Central memory CD8-positive, alpha-beta T cell (primary cell): Measurements from ENCODE around the gene MATN1.

Experiments
- ATAC-seq: fragments of 150-1000 bp; cut with Tn5 transposase; replicated peaks from 2 replicates; pipeline ENCODE4 v1.10.0; 2022; ENCODE audit warnings: mild to moderate bottlenecking, moderate FRiP score, moderate number of reproducible peaks; ENCODE audit not compliant: poor library complexity, severe bottlenecking; ENCODE audit errors: extremely low read depth
- DNase-seq, 2 donors: peaks; one replicate each; pipeline ENCODE4 v3.0.0; 2021; ENCODE audit warnings: low spot score in 2 of 2
- H3K27ac Mint-ChIP-seq: one replicate; pipeline ENCODE4 v1.8.0; 2022; ENCODE audit warnings: low read depth, mild to moderate bottlenecking, moderate library complexity, mixed read lengths
- H3K27me3 Mint-ChIP-seq: one replicate; pipeline ENCODE4 v1.8.0; 2022; ENCODE audit warnings: mixed read lengths
- H3K36me3 Mint-ChIP-seq: one replicate; pipeline ENCODE4 v1.8.0; 2022; ENCODE audit warnings: mild to moderate bottlenecking, moderate library complexity, mixed read lengths; ENCODE audit not compliant: insufficient read depth
- H3K4me1 Mint-ChIP-seq: one replicate; pipeline ENCODE4 v1.8.0; 2022; ENCODE audit warnings: mixed read lengths
- H3K4me3 Mint-ChIP-seq: one replicate; pipeline ENCODE4 v1.8.0; 2022; ENCODE audit warnings: mild to moderate bottlenecking, moderate library complexity, mixed read lengths
- H3K9me3 Mint-ChIP-seq: one replicate; pipeline ENCODE4 v1.8.0; 2022; ENCODE audit warnings: mixed read lengths

Gene MATN1

DNA sequence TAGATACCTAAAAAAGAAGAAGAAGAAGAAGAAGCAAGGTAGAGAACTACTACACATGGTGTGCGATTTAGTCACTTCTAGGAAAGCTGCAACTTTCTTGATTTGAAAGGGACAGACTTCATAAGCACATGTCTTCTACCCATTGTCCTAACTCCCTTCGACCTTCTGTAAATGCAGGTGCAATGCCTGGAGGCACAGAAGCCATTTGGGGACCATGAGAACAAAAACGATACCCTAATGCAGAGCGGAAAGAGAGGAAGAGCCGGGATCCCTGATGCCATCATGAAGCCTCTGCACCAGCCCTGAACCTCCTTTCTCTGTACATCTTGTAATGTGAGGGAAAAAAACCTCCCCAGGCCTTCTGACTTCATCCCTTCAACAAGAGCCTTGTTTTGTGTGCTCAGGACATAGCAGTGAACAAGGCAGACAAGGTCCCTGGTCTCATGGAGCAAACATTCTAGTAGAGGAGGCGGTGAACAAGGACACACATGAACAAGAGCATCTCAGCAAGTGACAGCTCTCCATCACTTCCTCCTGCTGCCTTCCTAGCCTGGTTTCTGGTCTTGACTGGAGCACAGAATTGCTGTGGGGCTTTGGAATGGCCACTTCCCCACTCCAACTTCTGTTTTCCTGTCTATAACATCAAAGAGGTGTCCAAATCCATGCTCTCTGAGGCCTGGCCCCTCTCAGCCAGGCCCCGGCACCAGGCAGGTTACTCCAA lies 39.7 kb upstream of the MATN1 start:
- ATAC-seq = no peak
- Mint-ChIP-seq H3K9me3 (no peaks in the 10 kb centered on the region), H3K27me3 (no peaks in the 10 kb centered on the region), H3K27ac (peak overlapping the region; percentile 67), H3K36me3 (peaks cover 14% of the 10 kb centered on the region), H3K4me3 (peak overlapping the region; percentile 43), H3K4me1 (peaks cover 44% of the 10 kb centered on the region)
- no peak for DNase-seq

GRCh38 chr1:30762152-30762929 lies 39.0 kb upstream of the MATN1 start:
- H3K27ac Mint-ChIP-seq = peak overlapping the region; percentile 67
- H3K9me3 Mint-ChIP-seq = no peaks in the 10 kb centered on the region
- H3K4me1 Mint-ChIP-seq = peaks cover 49% of the 10 kb centered on the region
- peak overlapping the region; percentile 43 for H3K4me3 Mint-ChIP-seq
- H3K27me3 Mint-ChIP-seq = no peaks in the 10 kb centered on the region
- ATAC-seq (no peak), DNase-seq (no peak)
- peaks cover 17% of the 10 kb centered on the region for H3K36me3 Mint-ChIP-seq

GRCh38 chr1:30761381-30762151 lies 38.2 kb upstream of the MATN1 start:
- ATAC-seq (no peak), DNase-seq (no peak)
- Mint-ChIP-seq H3K27me3 (no peaks in the 10 kb centered on the region), H3K36me3 (peaks cover 25% of the 10 kb centered on the region), H3K9me3 (no peaks in the 10 kb centered on the region), H3K4me1 (peaks cover 56% of the 10 kb centered on the region), H3K27ac (peak overlapping the region; percentile 62), H3K4me3 (no peak overlapping the region)

- Mint-ChIP-seq H3K27ac (peak overlapping the region; percentile 62), H3K27me3 (no peaks in the 10 kb centered on the region), H3K36me3 (peaks cover 27% of the 10 kb centered on the region), H3K4me1 (peaks cover 63% of the 10 kb centered on the region), H3K4me3 (peak overlapping the region; percentile 92), H3K9me3 (no peaks in the 10 kb centered on the region)
- DNase-seq (no peak), ATAC-seq (no peak)
Observed at GRCh38 chr1:30760596-30761324, 37.4 kb upstream of the MATN1 start.

DNA sequence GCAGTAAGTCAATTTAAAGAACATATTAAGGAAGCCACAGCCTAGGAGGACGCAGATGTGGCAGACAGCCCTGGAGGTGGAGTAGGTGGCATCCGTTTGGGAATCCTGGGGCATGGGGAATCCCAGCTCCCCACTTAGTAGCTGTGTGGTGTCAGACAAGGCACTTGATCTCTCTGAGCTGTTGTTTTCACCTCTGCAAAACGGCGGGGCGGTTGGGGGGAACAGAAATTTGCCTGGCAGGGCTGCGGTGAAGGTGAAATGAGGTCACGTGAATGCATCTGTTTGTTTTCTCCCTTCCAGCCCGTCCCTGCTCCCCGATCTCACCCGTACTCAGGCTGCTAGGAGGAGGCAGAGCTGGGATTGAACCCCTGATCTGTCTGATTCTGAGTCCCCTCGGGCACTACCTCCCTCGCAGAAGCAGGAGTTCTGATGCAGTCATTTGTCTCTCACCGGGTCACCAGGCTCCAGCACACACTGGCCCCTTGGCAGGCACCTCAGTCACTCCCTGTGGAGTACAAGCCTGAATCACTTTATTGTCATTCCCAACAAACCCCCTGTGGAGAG lies 36.4 kb upstream of the MATN1 start:
- no peaks in the 10 kb centered on the region for H3K9me3 Mint-ChIP-seq
- no peaks in the 10 kb centered on the region for H3K27me3 Mint-ChIP-seq
- H3K4me1 Mint-ChIP-seq = peaks cover 72% of the 10 kb centered on the region
- H3K4me3 Mint-ChIP-seq = peak overlapping the region; percentile 92
- H3K36me3 Mint-ChIP-seq = peaks cover 37% of the 10 kb centered on the region
- ATAC-seq = peak; percentile 54
- H3K27ac Mint-ChIP-seq = peak overlapping the region; percentile 93
- DNase-seq = peak; percentile 55 to 80

- DNase-seq (no peak), ATAC-seq (no peak)
- Mint-ChIP-seq H3K4me3 (peak overlapping the region; percentile 92), H3K27ac (peak overlapping the region; percentile 94), H3K27me3 (no peaks in the 10 kb centered on the region), H3K36me3 (peaks cover 37% of the 10 kb centered on the region), H3K4me1 (peaks cover 81% of the 10 kb centered on the region), H3K9me3 (no peaks in the 10 kb centered on the region)
Observed at GRCh38 chr1:30758785-30759380, 35.5 kb upstream of the MATN1 start.

DNA sequence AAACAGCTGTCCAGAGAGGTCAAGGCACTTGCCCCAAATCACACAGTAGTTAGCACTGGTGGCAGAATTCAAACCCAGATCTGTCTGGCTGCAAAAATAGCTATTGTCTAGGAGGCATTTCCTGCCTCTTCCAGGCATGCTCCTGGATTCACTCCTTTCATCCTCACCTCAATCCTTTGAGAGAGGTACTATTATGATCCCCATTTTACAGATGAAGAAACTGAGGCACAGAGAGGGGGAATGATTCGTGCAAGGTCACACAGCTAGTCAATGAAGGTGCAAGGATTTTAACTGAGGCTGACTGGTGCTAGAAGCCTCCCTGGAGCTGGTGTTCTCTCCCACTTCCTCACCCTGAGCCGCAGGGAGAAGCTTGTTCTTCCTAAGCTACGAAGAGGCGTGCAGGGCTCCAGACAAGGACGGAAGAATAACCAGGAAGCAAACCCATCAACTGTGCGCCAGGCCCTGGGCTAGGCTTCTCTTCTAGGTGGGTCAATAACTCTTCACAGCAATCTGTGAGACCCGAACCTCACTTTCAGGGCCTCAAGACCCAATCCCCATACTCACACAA lies 34.8 kb upstream of the MATN1 start:
- peaks cover 88% of the 10 kb centered on the region for H3K4me1 Mint-ChIP-seq
- H3K4me3 Mint-ChIP-seq = peak overlapping the region; percentile 92
- no peaks in the 10 kb centered on the region for H3K27me3 Mint-ChIP-seq
- peaks cover 42% of the 10 kb centered on the region for H3K36me3 Mint-ChIP-seq
- ATAC-seq = no peak
- no peak for DNase-seq
- no peaks in the 10 kb centered on the region for H3K9me3 Mint-ChIP-seq
- peak overlapping the region; percentile 94 for H3K27ac Mint-ChIP-seq

DNA sequence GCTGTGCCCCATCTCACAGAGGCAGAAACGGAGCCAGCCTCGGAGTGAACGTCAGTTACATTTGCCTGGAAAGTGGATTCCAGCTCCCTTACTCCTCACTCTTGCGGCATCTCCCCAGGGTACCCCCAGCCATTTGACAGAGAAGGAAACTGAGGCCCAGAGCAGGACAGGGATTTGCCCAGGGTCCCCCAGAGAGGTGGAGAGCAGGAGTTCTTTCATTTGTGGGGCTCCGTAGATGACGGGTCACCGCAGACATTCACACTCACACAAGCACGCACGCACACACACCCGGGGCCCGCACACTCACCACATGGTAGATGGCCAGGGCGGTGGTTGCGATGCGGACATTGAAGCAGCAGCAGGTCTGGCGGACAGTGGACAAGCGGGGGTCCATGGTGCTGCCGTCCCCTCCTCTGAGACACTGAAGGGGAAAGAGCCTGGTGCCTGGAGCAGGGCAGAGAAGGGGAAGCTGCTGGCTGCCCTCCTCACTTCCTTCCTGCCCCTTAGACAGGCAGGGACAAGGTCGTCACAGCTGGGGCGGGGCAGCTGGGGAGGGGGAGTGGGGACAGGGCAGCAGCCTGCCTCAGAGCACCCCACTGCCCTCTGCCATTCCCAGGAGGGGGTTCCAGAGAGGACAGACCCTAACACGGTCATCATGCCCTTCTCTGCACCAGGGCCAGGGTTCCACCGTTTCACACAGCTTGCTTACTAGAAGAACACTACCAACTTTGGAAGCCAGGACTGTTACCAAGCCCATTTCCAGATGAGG lies 34.2 kb upstream of the MATN1 start, which contains the start of gene LAPTM5:
TSS of gene LAPTM5 (minus strand) at position 423 of the 769 bp plus-strand sequence. CDS start at position 394, 29 bp downstream.
- H3K27me3 Mint-ChIP-seq = no peaks in the 10 kb centered on the region
- peaks cover 87% of the 10 kb centered on the region for H3K4me1 Mint-ChIP-seq
- ATAC-seq (peak; percentile 30), DNase-seq (peak; percentile 35 to 49)
- H3K9me3 Mint-ChIP-seq = no peaks in the 10 kb centered on the region
- peak within 1 kb of the TSS; percentile 92 for H3K4me3 Mint-ChIP-seq
- H3K36me3 Mint-ChIP-seq = peaks cover 44% of the 10 kb centered on the region
- H3K27ac Mint-ChIP-seq = peak within 1 kb of the TSS; percentile 94

DNA sequence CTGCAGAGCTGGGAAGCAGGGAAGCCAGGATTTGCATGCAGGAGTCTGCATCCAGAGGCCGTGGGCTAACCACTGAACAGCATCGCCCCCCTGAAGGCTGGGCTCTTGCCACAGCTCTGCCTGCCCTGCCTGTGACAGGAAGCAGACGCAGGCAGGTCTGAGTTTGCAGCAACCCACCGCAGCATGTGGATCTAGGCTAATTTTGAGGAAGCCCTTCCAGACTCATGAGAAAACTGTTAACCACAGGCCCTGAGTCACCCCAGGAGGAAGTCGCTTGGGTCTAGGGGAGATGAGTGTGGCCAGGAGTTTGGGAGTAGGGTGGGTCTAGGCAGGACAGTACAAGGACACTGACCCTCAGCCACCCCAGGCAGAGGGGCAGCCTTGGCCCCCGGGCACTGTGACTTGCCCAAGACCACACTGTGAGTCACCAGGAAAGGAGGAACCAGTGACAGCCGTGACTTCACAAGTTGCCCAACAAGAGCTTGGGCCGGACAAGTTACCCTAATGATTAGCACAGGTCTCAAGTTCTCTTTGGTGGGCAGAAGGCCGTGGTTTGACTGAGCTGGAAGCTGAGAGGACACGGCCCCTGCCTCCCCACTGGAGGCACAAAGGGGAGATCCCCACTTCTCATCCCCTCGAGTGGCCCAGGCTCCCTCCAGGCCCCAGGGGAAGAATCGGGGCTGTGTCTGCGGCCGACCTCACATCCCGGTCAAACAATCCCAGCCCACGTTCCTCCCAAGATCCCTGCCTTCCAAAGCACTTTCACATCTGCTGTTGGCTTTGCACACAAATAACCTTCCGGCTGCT lies 33.4 kb upstream of the MATN1 start:
- ATAC-seq (peak; percentile 69), DNase-seq (peak; percentile 50 to 77)
- peak overlapping the region; percentile 92 for H3K4me3 Mint-ChIP-seq
- H3K9me3 Mint-ChIP-seq = no peaks in the 10 kb centered on the region
- peak overlapping the region; percentile 94 for H3K27ac Mint-ChIP-seq
- H3K4me1 Mint-ChIP-seq = peaks cover 90% of the 10 kb centered on the region
- peaks cover 49% of the 10 kb centered on the region for H3K36me3 Mint-ChIP-seq
- no peaks in the 10 kb centered on the region for H3K27me3 Mint-ChIP-seq

- Mint-ChIP-seq H3K27me3 (no peaks in the 10 kb centered on the region), H3K9me3 (no peaks in the 10 kb centered on the region)
- peak; percentile 0 for ATAC-seq
Observed at GRCh38 chr1:30756206-30756544, 32.8 kb upstream of the MATN1 start.

More at GRCh38 chr1:30756206-30756544, 32.8 kb upstream of the MATN1 start:
- Mint-ChIP-seq H3K4me3 (peak overlapping the region; percentile 92), H3K36me3 (peaks cover 52% of the 10 kb centered on the region), H3K27ac (peak overlapping the region; percentile 94), H3K4me1 (peaks cover 92% of the 10 kb centered on the region)
- no peak for DNase-seq
